ENCODE data around the gene RPL5.

- TF ChIP-seq, protein P1, sequence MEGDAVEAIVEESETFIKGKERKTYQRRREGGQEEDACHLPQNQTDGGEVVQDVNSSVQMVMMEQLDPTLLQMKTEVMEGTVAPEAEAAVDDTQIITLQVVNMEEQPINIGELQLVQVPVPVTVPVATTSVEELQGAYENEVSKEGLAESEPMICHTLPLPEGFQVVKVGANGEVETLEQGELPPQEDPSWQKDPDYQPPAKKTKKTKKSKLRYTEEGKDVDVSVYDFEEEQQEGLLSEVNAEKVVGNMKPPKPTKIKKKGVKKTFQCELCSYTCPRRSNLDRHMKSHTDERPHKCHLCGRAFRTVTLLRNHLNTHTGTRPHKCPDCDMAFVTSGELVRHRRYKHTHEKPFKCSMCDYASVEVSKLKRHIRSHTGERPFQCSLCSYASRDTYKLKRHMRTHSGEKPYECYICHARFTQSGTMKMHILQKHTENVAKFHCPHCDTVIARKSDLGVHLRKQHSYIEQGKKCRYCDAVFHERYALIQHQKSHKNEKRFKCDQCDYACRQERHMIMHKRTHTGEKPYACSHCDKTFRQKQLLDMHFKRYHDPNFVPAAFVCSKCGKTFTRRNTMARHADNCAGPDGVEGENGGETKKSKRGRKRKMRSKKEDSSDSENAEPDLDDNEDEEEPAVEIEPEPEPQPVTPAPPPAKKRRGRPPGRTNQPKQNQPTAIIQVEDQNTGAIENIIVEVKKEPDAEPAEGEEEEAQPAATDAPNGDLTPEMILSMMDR (IDR thresholded peaks at IDR 0.05; ENCODE audit: control extremely low read depth in 1 of 3, insufficient read depth in 1 of 3, low read depth in 1 of 3, low read length in 3 of 3): no peak
- TF ChIP-seq EZH2 (IDR thresholded peaks at IDR 0.05; ENCODE audit: low read depth, low read length, severe bottlenecking) (no peak), EP300 (IDR thresholded peaks at IDR 0.05; ENCODE audit: borderline replicate concordance in 1 of 2, low read depth in 2 of 2, low read length in 2 of 2) (no peak), POLR2A (IDR thresholded peaks at IDR 0.05; ENCODE audit: control extremely low read depth in 1 of 2, low read depth in 2 of 2, low read length in 2 of 2) (no peak), SP4 (IDR thresholded peaks at IDR 0.05; ENCODE audit: low read length) (no peak), ZNF274 (IDR thresholded peaks at IDR 0.05; ENCODE audit: borderline replicate concordance, extremely low read depth, low read length) (no peak), CBX5 (IDR thresholded peaks at IDR 0.05; ENCODE audit: low read depth, low read length) (no peak), JUN (IDR thresholded peaks at IDR 0.05; ENCODE audit: low read depth, low read length) (no peak)
- TF ChIP-seq, protein P2, sequence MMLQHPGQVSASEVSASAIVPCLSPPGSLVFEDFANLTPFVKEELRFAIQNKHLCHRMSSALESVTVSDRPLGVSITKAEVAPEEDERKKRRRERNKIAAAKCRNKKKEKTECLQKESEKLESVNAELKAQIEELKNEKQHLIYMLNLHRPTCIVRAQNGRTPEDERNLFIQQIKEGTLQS (IDR thresholded peaks at IDR 0.05; ENCODE audit: insufficient read depth, low read depth, low read length): no peak
- TF ChIP-seq, protein P3, sequence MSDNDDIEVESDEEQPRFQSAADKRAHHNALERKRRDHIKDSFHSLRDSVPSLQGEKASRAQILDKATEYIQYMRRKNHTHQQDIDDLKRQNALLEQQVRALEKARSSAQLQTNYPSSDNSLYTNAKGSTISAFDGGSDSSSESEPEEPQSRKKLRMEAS (IDR thresholded peaks at IDR 0.05): no peak
Measured at GRCh38 chr1:92837062-92837461, 5.2 kb downstream of the RPL5 start.
